ENCODE data around the gene APOM.

APOM gene

DNA sequence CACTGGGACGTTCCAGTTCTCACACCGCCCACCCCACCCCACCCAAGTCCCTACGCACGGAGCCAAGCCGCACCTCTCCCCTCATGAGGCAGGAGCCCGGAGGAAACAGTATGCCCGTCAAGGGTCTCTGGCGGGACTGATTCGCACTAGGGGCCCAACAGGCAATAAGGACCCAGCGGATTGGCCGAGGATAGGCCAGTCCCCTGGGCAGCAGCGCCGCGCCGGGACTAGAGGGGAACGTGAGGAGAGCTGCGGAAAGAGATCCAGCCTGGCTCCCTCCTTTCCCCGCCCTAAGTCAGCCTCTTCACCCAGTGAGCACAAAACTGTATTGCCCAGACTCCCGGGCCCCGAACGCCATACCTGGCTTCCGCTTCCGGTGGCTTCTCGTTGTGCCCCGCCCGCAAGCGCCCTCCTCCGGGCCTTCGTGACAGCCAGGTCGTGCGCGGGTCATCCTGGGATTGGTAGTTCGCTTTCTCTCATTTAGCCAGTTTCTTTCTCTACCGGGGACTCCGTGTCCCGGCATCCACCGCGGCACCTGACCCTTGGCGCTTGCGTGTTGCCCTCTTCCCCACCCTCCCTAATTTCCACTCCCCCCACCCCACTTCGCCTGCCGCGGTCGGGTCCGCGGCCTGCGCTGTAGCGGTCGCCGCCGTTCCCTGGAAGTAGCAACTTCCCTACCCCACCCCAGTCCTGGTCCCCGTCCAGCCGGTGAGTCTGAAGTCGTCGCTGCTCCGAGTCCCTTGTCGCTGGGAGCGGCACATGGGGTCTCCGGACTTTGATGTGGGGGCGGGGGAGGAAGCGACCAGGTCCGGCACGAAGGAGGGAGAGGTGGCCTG lies 10.0 kb downstream of the APOM start, which contains the start of gene CSNK2B:
TSS of gene CSNK2B (plus strand) at position 580 of the 836 bp plus-strand sequence. CDS start 752 bp downstream, outside the sequence.
- DNase-seq (ENCODE audit: low read depth) = peak; percentile 100
- TF ChIP-seq POLR2A (IDR thresholded peaks at IDR 0.05; ENCODE audit: extremely low read depth, insufficient read length) (peak; percentile 76), MYC (IDR thresholded peaks at IDR 0.05; ENCODE audit: low read depth, low read length) (peak; percentile 78)
- TF ChIP-seq, protein P1, sequence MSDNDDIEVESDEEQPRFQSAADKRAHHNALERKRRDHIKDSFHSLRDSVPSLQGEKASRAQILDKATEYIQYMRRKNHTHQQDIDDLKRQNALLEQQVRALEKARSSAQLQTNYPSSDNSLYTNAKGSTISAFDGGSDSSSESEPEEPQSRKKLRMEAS (IDR thresholded peaks at IDR 0.05; ENCODE audit: low read depth, low read length) = no peak; the same call in 1 of the 2 replicates
- TF ChIP-seq, protein P2, sequence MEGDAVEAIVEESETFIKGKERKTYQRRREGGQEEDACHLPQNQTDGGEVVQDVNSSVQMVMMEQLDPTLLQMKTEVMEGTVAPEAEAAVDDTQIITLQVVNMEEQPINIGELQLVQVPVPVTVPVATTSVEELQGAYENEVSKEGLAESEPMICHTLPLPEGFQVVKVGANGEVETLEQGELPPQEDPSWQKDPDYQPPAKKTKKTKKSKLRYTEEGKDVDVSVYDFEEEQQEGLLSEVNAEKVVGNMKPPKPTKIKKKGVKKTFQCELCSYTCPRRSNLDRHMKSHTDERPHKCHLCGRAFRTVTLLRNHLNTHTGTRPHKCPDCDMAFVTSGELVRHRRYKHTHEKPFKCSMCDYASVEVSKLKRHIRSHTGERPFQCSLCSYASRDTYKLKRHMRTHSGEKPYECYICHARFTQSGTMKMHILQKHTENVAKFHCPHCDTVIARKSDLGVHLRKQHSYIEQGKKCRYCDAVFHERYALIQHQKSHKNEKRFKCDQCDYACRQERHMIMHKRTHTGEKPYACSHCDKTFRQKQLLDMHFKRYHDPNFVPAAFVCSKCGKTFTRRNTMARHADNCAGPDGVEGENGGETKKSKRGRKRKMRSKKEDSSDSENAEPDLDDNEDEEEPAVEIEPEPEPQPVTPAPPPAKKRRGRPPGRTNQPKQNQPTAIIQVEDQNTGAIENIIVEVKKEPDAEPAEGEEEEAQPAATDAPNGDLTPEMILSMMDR (IDR thresholded peaks at IDR 0.05; ENCODE audit: low read depth, low read length) = no peak
- peak within 1 kb of the TSS; percentile 87 for H3K4me3 ChIP-seq (ENCODE audit: low read depth, low read length)

DNA sequence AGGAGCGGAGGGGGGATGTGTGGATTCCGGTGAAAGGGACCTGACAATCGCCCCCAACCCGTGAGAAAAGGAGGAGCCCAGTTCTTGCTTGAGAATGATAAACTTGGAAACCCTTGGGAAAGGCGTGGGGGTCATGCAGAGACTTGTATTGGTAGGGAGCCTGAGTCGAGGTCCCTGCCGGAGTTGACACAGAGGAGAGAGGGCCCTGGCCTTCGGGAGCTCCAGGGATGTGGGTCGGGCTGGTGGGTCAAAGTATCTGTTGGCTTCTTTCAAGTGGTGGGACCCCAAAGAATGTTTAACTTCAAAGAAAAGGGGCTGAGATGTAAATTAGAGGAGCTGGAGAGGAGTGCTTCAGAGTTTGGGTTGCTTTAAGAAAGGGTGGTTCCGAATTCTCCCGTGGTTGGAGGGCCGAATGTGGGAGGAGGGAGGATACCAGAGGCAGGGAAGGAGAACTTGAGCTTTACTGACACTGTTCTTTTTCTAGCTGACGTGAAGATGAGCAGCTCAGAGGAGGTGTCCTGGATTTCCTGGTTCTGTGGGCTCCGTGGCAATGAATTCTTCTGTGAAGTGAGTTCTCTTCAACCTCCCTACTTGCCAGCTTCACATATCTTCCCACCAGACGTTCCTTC lies 10.8 kb downstream of the APOM start:
- no peak for DNase-seq (ENCODE audit: low read depth)
- H3K4me3 ChIP-seq (ENCODE audit: low read depth, low read length) = peak overlapping the region; percentile 87
- TF ChIP-seq, protein P1 (IDR thresholded peaks at IDR 0.05; ENCODE audit: low read depth, low read length) = no peak
- no peak for TF ChIP-seq MYC (IDR thresholded peaks at IDR 0.05; ENCODE audit: low read depth, low read length)
- no peak for TF ChIP-seq POLR2A (IDR thresholded peaks at IDR 0.05; ENCODE audit: extremely low read depth, insufficient read length)
- TF ChIP-seq, protein P2 (IDR thresholded peaks at IDR 0.05; ENCODE audit: low read depth, low read length) = no peak

DNA sequence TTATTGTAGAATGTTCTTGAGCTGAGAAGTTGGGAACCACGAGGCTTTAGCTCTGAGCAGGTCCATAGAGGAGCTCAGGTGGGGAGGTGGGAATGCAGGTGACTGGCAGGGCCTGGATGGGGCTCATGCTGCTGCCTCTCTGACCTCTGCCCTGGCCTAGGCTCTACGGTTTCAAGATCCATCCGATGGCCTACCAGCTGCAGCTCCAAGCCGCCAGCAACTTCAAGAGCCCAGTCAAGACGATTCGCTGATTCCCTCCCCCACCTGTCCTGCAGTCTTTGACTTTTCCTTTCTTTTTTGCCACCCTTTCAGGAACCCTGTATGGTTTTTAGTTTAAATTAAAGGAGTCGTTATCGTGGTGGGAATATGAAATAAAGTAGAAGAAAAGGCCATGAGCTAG lies 14.0 kb downstream of the APOM start, which contains the start of gene LY6G5B:
TSS of gene LY6G5B (plus strand) at position 301 of the 400 bp plus-strand sequence. CDS start 975 bp downstream, outside the sequence.
- TF ChIP-seq MYC (IDR thresholded peaks at IDR 0.05; ENCODE audit: low read depth, low read length) (no peak), POLR2A (IDR thresholded peaks at IDR 0.05; ENCODE audit: extremely low read depth, insufficient read length) (no peak)
- TF ChIP-seq, protein P1 (IDR thresholded peaks at IDR 0.05; ENCODE audit: low read depth, low read length) = no peak
- TF ChIP-seq, protein P2 (IDR thresholded peaks at IDR 0.05; ENCODE audit: low read depth, low read length) = no peak
- no peak for DNase-seq (ENCODE audit: low read depth)
- no peak within 1 kb of the TSS for H3K4me3 ChIP-seq (ENCODE audit: low read depth, low read length)

DNA sequence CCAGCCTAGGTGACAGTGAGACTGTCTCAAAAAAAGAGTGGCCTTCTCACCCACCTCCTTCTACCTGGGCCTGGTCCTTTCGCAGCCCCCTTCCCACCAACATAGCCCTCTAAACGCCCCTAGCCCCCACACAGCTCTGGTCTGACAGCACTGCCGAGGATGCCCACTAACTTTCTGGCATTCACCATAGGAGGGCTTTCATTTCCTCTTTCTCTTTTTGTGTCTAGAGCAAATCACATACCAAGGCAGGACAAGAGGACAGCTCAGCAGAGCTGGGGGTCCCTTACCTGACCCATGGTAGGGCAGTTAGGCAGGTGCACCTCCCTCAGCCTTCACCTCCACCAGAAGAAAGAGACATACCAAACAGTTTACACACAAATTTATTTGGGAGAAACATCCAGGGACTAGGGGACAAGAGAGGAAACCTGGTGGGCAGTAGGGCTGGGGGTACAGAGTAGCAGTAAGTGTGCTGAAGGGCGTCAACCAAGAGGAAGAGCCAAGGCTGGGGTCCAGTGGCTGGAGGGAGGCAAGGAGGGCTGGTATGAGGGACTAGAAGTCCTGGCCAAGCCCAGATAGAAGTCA lies 20.7 kb downstream of the APOM start:
- H3K4me3 ChIP-seq (ENCODE audit: low read depth, low read length) = no peak overlapping the region
- TF ChIP-seq, protein P2 (IDR thresholded peaks at IDR 0.05; ENCODE audit: low read depth, low read length) = no peak
- no peak for TF ChIP-seq POLR2A (IDR thresholded peaks at IDR 0.05; ENCODE audit: extremely low read depth, insufficient read length)
- no peak for TF ChIP-seq MYC (IDR thresholded peaks at IDR 0.05; ENCODE audit: low read depth, low read length)
- TF ChIP-seq, protein P1 (IDR thresholded peaks at IDR 0.05; ENCODE audit: low read depth, low read length) = no peak
- DNase-seq (ENCODE audit: low read depth) = no peak

DNA sequence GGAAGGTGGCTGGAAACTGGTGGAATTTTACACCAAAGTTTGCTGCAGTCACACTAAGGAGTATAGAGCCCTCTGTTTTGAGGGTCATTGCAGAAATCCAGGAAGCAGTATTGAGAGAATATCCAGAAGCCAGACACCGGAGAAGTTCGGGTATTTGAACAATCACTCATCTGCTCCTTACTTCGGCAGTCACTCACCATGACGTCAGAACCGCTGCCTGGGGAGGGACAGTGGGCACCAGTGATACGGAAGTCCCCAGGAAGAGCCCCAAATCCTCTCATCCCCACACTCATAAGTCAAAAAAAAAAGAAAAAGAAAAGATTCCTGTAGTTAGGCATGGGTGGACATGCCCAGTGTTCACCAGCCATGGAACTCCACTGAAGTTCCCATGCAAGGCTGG lies 21.2 kb downstream of the APOM start:
- DNase-seq (ENCODE audit: low read depth) = no peak
- TF ChIP-seq POLR2A (IDR thresholded peaks at IDR 0.05; ENCODE audit: extremely low read depth, insufficient read length) (no peak), MYC (IDR thresholded peaks at IDR 0.05; ENCODE audit: low read depth, low read length) (no peak)
- TF ChIP-seq, protein P2 (IDR thresholded peaks at IDR 0.05; ENCODE audit: low read depth, low read length) = no peak
- TF ChIP-seq, protein P1 (IDR thresholded peaks at IDR 0.05; ENCODE audit: low read depth, low read length) = no peak
- H3K4me3 ChIP-seq (ENCODE audit: low read depth, low read length) = no peak overlapping the region
